PFSK-1 (cell line): ENCODE results near the gene OBSL1.

Source experiments
- FOXP2 ChIP-seq: optimal IDR thresholded peaks from 2 replicates; pipeline ENCODE3; 2011; ENCODE audit warnings: borderline replicate concordance, control low read depth, inconsistent platforms; ENCODE audit not compliant: insufficient read depth; ENCODE audit errors: extremely low read length, extremely low read depth
- POLR2AphosphoS5 ChIP-seq: IDR thresholded peaks from 2 replicates; pipeline ENCODE4 v1.6.1; 2012; ENCODE audit warnings: low read depth, mild to moderate bottlenecking, control low read depth, low read length, moderate library complexity
- REST ChIP-seq, 2 experiments: IDR thresholded peaks; 2 replicates each; pipeline versions ENCODE4 v1.6.1 to v1.8.0; 2011 to 2012; ENCODE audit warnings: low read depth in 2 of 2, low read length in 2 of 2, control low read depth in 1 of 2, inconsistent platforms in 1 of 2, mild to moderate bottlenecking in 1 of 2, moderate library complexity in 1 of 2; ENCODE audit not compliant: insufficient read depth in 1 of 2
- SIN3A ChIP-seq: IDR thresholded peaks from 2 replicates; pipeline ENCODE4 v1.6.1; 2012; ENCODE audit warnings: mild to moderate bottlenecking, low read length, moderate library complexity, borderline replicate concordance; ENCODE audit not compliant: insufficient read depth
- TAF1 ChIP-seq: IDR thresholded peaks from 2 replicates; pipeline ENCODE4 v1.6.1; 2012; ENCODE audit warnings: low read length, control low read depth, borderline replicate concordance; ENCODE audit not compliant: insufficient read depth

OBSL1 gene

GRCh38 chr2:219576505-219577388 is 5.4 kb upstream of the OBSL1 start:
- TF ChIP-seq SIN3A = no peak
- TF ChIP-seq REST (IDR thresholded peaks at IDR 0.05; ENCODE audit: insufficient read depth in 1 of 2, low read depth in 2 of 2, low read length in 2 of 2) = no peak
- no peak for TF ChIP-seq POLR2AphosphoS5
- no peak for TF ChIP-seq TAF1
- TF ChIP-seq FOXP2 = no peak

GRCh38 chr2:219575566-219576504 is 4.5 kb upstream of the OBSL1 start:
- TF ChIP-seq FOXP2 (no peak), SIN3A (no peak), REST (IDR thresholded peaks at IDR 0.05; ENCODE audit: insufficient read depth in 1 of 2, low read depth in 2 of 2, low read length in 2 of 2) (no peak), POLR2AphosphoS5 (no peak), TAF1 (no peak)

GRCh38 chr2:219574484-219575311 is 3.4 kb upstream of the OBSL1 start:
- TF ChIP-seq REST (IDR thresholded peaks at IDR 0.05; ENCODE audit: insufficient read depth in 1 of 2, low read depth in 2 of 2, low read length in 2 of 2) (no peak), TAF1 (no peak), SIN3A (no peak), FOXP2 (no peak), POLR2AphosphoS5 (no peak)

- TF ChIP-seq REST (IDR thresholded peaks at IDR 0.05; ENCODE audit: insufficient read depth in 1 of 2, low read depth in 2 of 2, low read length in 2 of 2) (no peak), FOXP2 (no peak), TAF1 (no peak), POLR2AphosphoS5 (no peak), SIN3A (no peak)
These were observed 1.8 kb upstream of the OBSL1 start for GRCh38 chr2:219573166-219573565.
